OCI-LY7 (cell line): ENCODE measurements around the gene DGCR8. TPM values are rescaled to one million over a fixed set of nuclear protein-coding genes. Genes with fewer than 3 reads are reported as not detected.

ENCODE experiments used
- BruUV-seq: library from RNA; stranded (reverse); fragments of 400-500 nt; replicated peaks from 2 replicates; lab custom pipeline; 2021; lab: Mats Ljungman, UMichigan
- CTCF ChIA-PET: fragments of 300-600 bp; sonication (Branson Sonifier 250); formaldehyde crosslinking; loops from one replicate; lab custom pipeline; 2022; ENCODE audit warnings: antibody characterized with exemption; ENCODE audit not compliant: unreplicated experiment; lab: Charles Lee
- POLR2A ChIA-PET: fragments of 300-600 bp; sonication (Branson Sonifier 250); formaldehyde crosslinking; loops from one replicate; lab custom pipeline; 2022; ENCODE audit warnings: antibody characterized with exemption; lab: Charles Lee
- DNase-seq: peaks from one replicate; pipeline ENCODE4 v3.0.0-alpha.2; 2015; ENCODE audit warnings: low spot score
- H2AFZ ChIP-seq: fragments of 200-600 bp; sonication (generic), shearing (Covaris generic); 2 replicates; pipeline ENCODE4 v1.6.1; 2014; ENCODE audit warnings: mild to moderate bottlenecking, antibody characterized with exemption, low read length, moderate library complexity
- H3K27ac ChIP-seq: fragments of 200-600 bp; sonication (generic); 2 replicates; pipeline ENCODE4 v1.5.1; 2014; ENCODE audit warnings: mixed run types, low read depth, mild to moderate bottlenecking, moderate library complexity, low read length, inconsistent platforms; ENCODE audit not compliant: poor library complexity, severe bottlenecking
- H3K36me3 ChIP-seq: fragments of 200-600 bp; sonication (generic); 2 replicates; pipeline ENCODE4 v1.6.1; 2014; ENCODE audit warnings: mild to moderate bottlenecking, antibody characterized with exemption, low read length, moderate library complexity, mixed read lengths; ENCODE audit not compliant: insufficient read depth
- H3K4me1 ChIP-seq: fragments of 200-600 bp; sonication (generic); 2 replicates; pipeline ENCODE4 v1.5.1; 2014; ENCODE audit warnings: mild to moderate bottlenecking, low read length; ENCODE audit not compliant: insufficient read depth, poor library complexity, severe bottlenecking
- H3K4me2 ChIP-seq: fragments of 200-600 bp; sonication (generic); 2 replicates; pipeline ENCODE4 v1.6.1; 2014; ENCODE audit warnings: mild to moderate bottlenecking, low read length
- H3K4me3 ChIP-seq: fragments of 200-600 bp; sonication (generic); 2 replicates; pipeline ENCODE4 v1.5.1; 2014; ENCODE audit warnings: mild to moderate bottlenecking, low read depth, low read length; ENCODE audit not compliant: poor library complexity, severe bottlenecking
- H3K79me2 ChIP-seq: fragments of 200-600 bp; sonication (generic); 2 replicates; pipeline ENCODE4 v1.6.1; 2016; ENCODE audit warnings: low read depth, mild to moderate bottlenecking, low read length, moderate library complexity, mixed read lengths; ENCODE audit not compliant: insufficient read depth
- H3K9me2 ChIP-seq: fragments of 200-600 bp; sonication (generic); 2 replicates; pipeline ENCODE4 v1.6.1; 2016; ENCODE audit warnings: mild to moderate bottlenecking, low read length, mixed read lengths; ENCODE audit not compliant: insufficient read depth
- H3K9me3 ChIP-seq: fragments of 200-600 bp; sonication (generic); 2 replicates; pipeline ENCODE4 v1.6.1; 2014; ENCODE audit warnings: mild to moderate bottlenecking, mixed run types, low read length, mixed read lengths
- H4K20me1 ChIP-seq: fragments of 200-600 bp; sonication (generic); 2 replicates; pipeline ENCODE4 v1.6.1; 2014; ENCODE audit warnings: mild to moderate bottlenecking, antibody characterized with exemption, low read length, moderate library complexity, mixed read lengths; ENCODE audit not compliant: insufficient read depth
- CTCF ChIP-seq: fragments of 200-600 bp; sonication (generic); conservative IDR thresholded peaks from 2 replicates; pipeline ENCODE4 v1.5.1; 2014; ENCODE audit warnings: mild to moderate bottlenecking, antibody characterized with exemption, low read length, moderate library complexity, mixed read lengths
- EZH2phosphoT487 ChIP-seq: fragments of 200-600 bp; sonication (generic); IDR thresholded peaks from 2 replicates; pipeline ENCODE4 v1.6.1; 2018; ENCODE audit warnings: low read depth, borderline replicate concordance, mild to moderate bottlenecking, mixed run types, antibody characterized with exemption, low read length, moderate library complexity, mixed read lengths
- intact Hi-C: fragments of 100-400 bp; cut with micrococcal nuclease; formaldehyde crosslinking; loops from one replicate; pipeline ENCODE4 v1.10.0; 2022; ENCODE audit not compliant: unreplicated experiment
- total RNA-seq, 2 experiments: library from RNA; depleted of rRNA in 1 of 2; stranded (reverse); fragments of >200 nt in 1 of 2; shearing (Covaris generic) in 1 of 2; gene quantifications; 2 replicates each; pipeline ENCODE4 v1.2.3, GENCODE V29; 2014 to 2022

The DGCR8 gene
- total RNA-seq, 2 experiments from 2014 or later: 49.5 to 68.2 TPM

GRCh38 chr22:20135806-20136602, 56.0 kb downstream of the DGCR8 start:
- POLR2A ChIA-PET: no interaction called here
- H3K27ac ChIP-seq: no peak overlapping the region
- no peaks in the 10 kb centered on the region for H3K9me2 ChIP-seq
- intact Hi-C loops: no loop called here
- CTCF ChIA-PET: no interaction called here
- peak; percentile 30 for DNase-seq
- no peak overlapping the region for H3K4me3 ChIP-seq
- peak overlapping the region; percentile 16; the same call in 1 of the 2 replicates for H2AFZ ChIP-seq
- no peaks in the 10 kb centered on the region for H4K20me1 ChIP-seq
- peaks cover 12% of the 10 kb centered on the region for H3K4me1 ChIP-seq
- H3K9me3 ChIP-seq: no peaks in the 10 kb centered on the region
- BruUV-seq: no TSS peak
- H3K36me3 ChIP-seq: no peaks in the 10 kb centered on the region
- TF ChIP-seq CTCF: no peak
- no peak for TF ChIP-seq EZH2phosphoT487
- no peaks in the 10 kb centered on the region for H3K79me2 ChIP-seq
- peak overlapping the region; percentile 28; the same call in 1 of the 2 replicates for H3K4me2 ChIP-seq

DNA sequence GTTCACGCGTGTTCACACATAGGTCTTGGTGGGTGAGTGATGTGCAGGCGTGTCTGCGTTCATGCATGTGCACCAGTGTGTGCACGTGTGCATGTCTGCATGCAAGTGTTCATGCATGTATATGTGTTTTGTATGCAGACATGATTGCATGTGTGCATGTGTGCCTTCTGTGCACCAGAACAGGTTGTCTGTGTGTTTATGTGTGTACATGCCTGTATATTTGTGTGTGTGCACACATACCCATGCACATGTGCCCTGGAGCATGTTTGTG, 56.5 kb downstream of the DGCR8 start:
- POLR2A ChIA-PET: no interaction called here
- H3K4me3 ChIP-seq: no peak overlapping the region
- CTCF ChIA-PET: no interaction called here
- H3K4me2 ChIP-seq: no peak overlapping the region
- H3K79me2 ChIP-seq: no peaks in the 10 kb centered on the region
- intact Hi-C loops: no loop called here
- peaks cover 12% of the 10 kb centered on the region for H3K4me1 ChIP-seq
- TF ChIP-seq CTCF (no peak), EZH2phosphoT487 (no peak)
- no peak overlapping the region for H2AFZ ChIP-seq
- no peaks in the 10 kb centered on the region for H3K36me3 ChIP-seq
- no TSS peak for BruUV-seq
- no peak for DNase-seq
- no peaks in the 10 kb centered on the region for H3K9me3 ChIP-seq
- H3K9me2 ChIP-seq: no peaks in the 10 kb centered on the region
- no peaks in the 10 kb centered on the region for H4K20me1 ChIP-seq
- H3K27ac ChIP-seq: no peak overlapping the region

- no peak for DNase-seq
- Histone ChIP-seq H3K36me3 (no peaks in the 10 kb centered on the region), H4K20me1 (no peaks in the 10 kb centered on the region), H3K27ac (no peak overlapping the region), H3K4me1 (peaks cover 12% of the 10 kb centered on the region), H3K79me2 (no peaks in the 10 kb centered on the region), H3K9me3 (no peaks in the 10 kb centered on the region), H3K4me3 (no peak overlapping the region), H3K4me2 (no peak overlapping the region), H3K9me2 (no peaks in the 10 kb centered on the region), H2AFZ (no peak overlapping the region)
- intact Hi-C loops: no loop called here
- TF ChIP-seq CTCF (no peak), EZH2phosphoT487 (no peak)
- ChIA-PET CTCF (no interaction called here), POLR2A (no interaction called here)
- no TSS peak for BruUV-seq
These were observed 57.1 kb downstream of the DGCR8 start for GRCh38 chr22:20137113-20137512.
